Neural progenitor cell (in vitro differentiated cells): ENCODE results near the gene CCT2. TPM values are rescaled to one million over a fixed set of nuclear protein-coding genes. Genes with fewer than 3 reads are reported as not detected.

Experiments used
- DNase-seq: peaks from one replicate; pipeline ENCODE4 v3.0.0-alpha.2; 2016; ENCODE audit warnings: low spot score
- H2AFZ ChIP-seq: fragments of 200-600 bp; sonication (generic); replicated peaks from 2 replicates; pipeline ENCODE4 v1.6.1; 2016; ENCODE audit warnings: antibody characterized with exemption
- H3F3A ChIP-seq: fragments of 200-600 bp; sonication (generic); 2 replicates; pipeline ENCODE4 v1.6.1; 2016; ENCODE audit warnings: antibody characterized with exemption, low read depth
- H3K27ac ChIP-seq: fragments of 200-600 bp; sonication (generic); 2 replicates; pipeline ENCODE4 v1.5.1; 2016; ENCODE audit warnings: mild to moderate bottlenecking
- H3K27me3 ChIP-seq: fragments of 200-600 bp; sonication (generic); 2 replicates; pipeline ENCODE4 v1.6.1; 2016; ENCODE audit warnings: mild to moderate bottlenecking, moderate library complexity
- H3K36me3 ChIP-seq: fragments of 200-600 bp; sonication (generic); 2 replicates; pipeline ENCODE4 v1.5.1; 2016
- H3K4me1 ChIP-seq: fragments of 200-600 bp; sonication (generic); 2 replicates; pipeline ENCODE4 v1.6.1; 2016; ENCODE audit warnings: mixed run types
- H3K4me2 ChIP-seq: fragments of 200-600 bp; sonication (generic); 2 replicates; pipeline ENCODE4 v1.6.1; 2016
- H3K4me3 ChIP-seq: fragments of 200-600 bp; sonication (generic); 2 replicates; pipeline ENCODE4 v1.5.1; 2016
- H3K79me2 ChIP-seq: fragments of 200-600 bp; sonication (generic); 2 replicates; pipeline ENCODE4 v1.6.1; 2016; ENCODE audit warnings: low read depth
- H3K9ac ChIP-seq: fragments of 200-600 bp; sonication (generic); 2 replicates; pipeline ENCODE4 v1.6.1; 2016
- H3K9me3 ChIP-seq: fragments of 200-600 bp; sonication (generic); 2 replicates; pipeline ENCODE4 v1.5.1; 2016; ENCODE audit warnings: low read depth
- H4K20me1 ChIP-seq: fragments of 200-600 bp; sonication (generic); 2 replicates; pipeline ENCODE4 v1.6.1; 2016; ENCODE audit warnings: low read depth
- H3K27ac Mint-ChIP-seq: 3 replicates; pipeline ENCODE4 v1.8.0; 2021; ENCODE audit warnings: mixed read lengths
- H3K27me3 Mint-ChIP-seq: 2 replicates; pipeline ENCODE4 v1.8.0; 2022; ENCODE audit warnings: low read depth, mild to moderate bottlenecking, inconsistent platforms, moderate library complexity, mixed read lengths; ENCODE audit not compliant: insufficient read depth
- H3K36me3 Mint-ChIP-seq: 3 replicates; pipeline ENCODE4 v1.8.0; 2021; ENCODE audit warnings: mixed read lengths
- H3K4me1 Mint-ChIP-seq: 3 replicates; pipeline ENCODE4 v1.8.0; 2021; ENCODE audit warnings: mixed read lengths
- H3K4me3 Mint-ChIP-seq: 3 replicates; pipeline ENCODE4 v1.8.0; 2021; ENCODE audit warnings: mild to moderate bottlenecking, moderate library complexity, mixed read lengths
- H3K9me3 Mint-ChIP-seq: 3 replicates; pipeline ENCODE4 v1.8.0; 2020; ENCODE audit warnings: mixed read lengths
- CTCF ChIP-seq: fragments of 200-600 bp; sonication (generic); IDR thresholded peaks from 2 replicates; pipeline ENCODE4 v1.5.1; 2017; ENCODE audit warnings: antibody characterized with exemption, mild to moderate bottlenecking
- EZH2 ChIP-seq: fragments of 200-600 bp; sonication (generic); IDR thresholded peaks from 2 replicates; pipeline ENCODE4 v1.6.1; 2017; ENCODE audit warnings: antibody characterized with exemption, mild to moderate bottlenecking, moderate library complexity
- EZH2phosphoT487 ChIP-seq: fragments of 200-600 bp; sonication (generic); IDR thresholded peaks from 2 replicates; pipeline ENCODE4 v1.6.1; 2017; ENCODE audit warnings: antibody characterized with exemption
- total RNA-seq: library from RNA; depleted of rRNA; stranded (reverse); fragments of >200 nt; gene quantifications from 2 replicates; pipeline ENCODE4 v1.2.3, GENCODE V29; 2015; ENCODE audit warnings: low replicate concordance

CCT2 gene
- total RNA-seq, 1 donor from 2014 or later = 516 TPM

GRCh38 chr12:69550569-69551350 lies 34.5 kb upstream of the CCT2 start:
- H2AFZ ChIP-seq = no peak overlapping the region
- Mint-ChIP-seq H3K9me3 (peaks cover 3% of the 10 kb centered on the region), H3K4me3 (no peak overlapping the region), H3K36me3 (peaks cover 11% of the 10 kb centered on the region), H3K27me3 (no peaks in the 10 kb centered on the region), H3K4me1 (peaks cover 6% of the 10 kb centered on the region), H3K27ac (no peak overlapping the region)
- no peaks in the 10 kb centered on the region for H3F3A ChIP-seq
- no peaks in the 10 kb centered on the region for H3K36me3 ChIP-seq
- no peak overlapping the region for H3K4me3 ChIP-seq
- peaks cover 3% of the 10 kb centered on the region for H3K79me2 ChIP-seq
- H3K9me3 ChIP-seq = no peaks in the 10 kb centered on the region
- H3K27ac ChIP-seq = no peak overlapping the region
- H3K4me2 ChIP-seq = no peak overlapping the region
- H3K27me3 ChIP-seq = no peaks in the 10 kb centered on the region
- no peaks in the 10 kb centered on the region for H3K4me1 ChIP-seq
- DNase-seq = no peak
- no peaks in the 10 kb centered on the region for H4K20me1 ChIP-seq
- no peak for TF ChIP-seq EZH2phosphoT487
- no peak overlapping the region for H3K9ac ChIP-seq

GRCh38 chr12:69553628-69554248 lies 31.5 kb upstream of the CCT2 start:
- Histone ChIP-seq H2AFZ (no peak overlapping the region), H3K4me3 (no peak overlapping the region), H3K27ac (no peak overlapping the region), H3K4me2 (no peak overlapping the region), H3K9me3 (no peaks in the 10 kb centered on the region), H3K79me2 (peaks cover 28% of the 10 kb centered on the region), H3K36me3 (no peaks in the 10 kb centered on the region), H3K27me3 (no peaks in the 10 kb centered on the region), H3K4me1 (no peaks in the 10 kb centered on the region), H3K9ac (no peak overlapping the region), H4K20me1 (peaks cover 6% of the 10 kb centered on the region), H3F3A (no peaks in the 10 kb centered on the region)
- Mint-ChIP-seq H3K9me3 (no peaks in the 10 kb centered on the region), H3K4me1 (peaks cover 10% of the 10 kb centered on the region), H3K27me3 (no peaks in the 10 kb centered on the region), H3K27ac (no peak overlapping the region), H3K36me3 (peaks cover 4% of the 10 kb centered on the region), H3K4me3 (no peak overlapping the region)
- no peak for DNase-seq
- TF ChIP-seq EZH2 (no peak), CTCF (no peak), EZH2phosphoT487 (no peak)

GRCh38 chr12:69555461-69555860 lies 29.8 kb upstream of the CCT2 start:
- Mint-ChIP-seq H3K27ac (no peak overlapping the region), H3K4me1 (peaks cover 10% of the 10 kb centered on the region), H3K4me3 (no peak overlapping the region), H3K9me3 (no peaks in the 10 kb centered on the region), H3K36me3 (peaks cover 4% of the 10 kb centered on the region), H3K27me3 (no peaks in the 10 kb centered on the region)
- Histone ChIP-seq H3K9ac (no peak overlapping the region), H3K36me3 (no peaks in the 10 kb centered on the region), H3F3A (no peaks in the 10 kb centered on the region), H3K4me2 (no peak overlapping the region), H3K79me2 (peaks cover 45% of the 10 kb centered on the region), H3K4me3 (no peak overlapping the region), H3K27me3 (no peaks in the 10 kb centered on the region), H2AFZ (no peak overlapping the region), H3K27ac (no peak overlapping the region), H4K20me1 (peaks cover 10% of the 10 kb centered on the region), H3K4me1 (no peaks in the 10 kb centered on the region), H3K9me3 (no peaks in the 10 kb centered on the region)
- TF ChIP-seq EZH2phosphoT487 = no peak
- no peak for TF ChIP-seq EZH2
- TF ChIP-seq CTCF = no peak
- DNase-seq = no peak

GRCh38 chr12:69556383-69556782 lies 28.9 kb upstream of the CCT2 start:
- Histone ChIP-seq H3F3A (no peaks in the 10 kb centered on the region), H4K20me1 (peaks cover 12% of the 10 kb centered on the region), H3K4me2 (no peak overlapping the region), H3K27ac (no peak overlapping the region), H3K36me3 (no peaks in the 10 kb centered on the region), H3K27me3 (no peaks in the 10 kb centered on the region), H3K79me2 (peaks cover 52% of the 10 kb centered on the region), H3K9ac (no peak overlapping the region), H2AFZ (no peak overlapping the region), H3K9me3 (no peaks in the 10 kb centered on the region), H3K4me3 (no peak overlapping the region), H3K4me1 (no peaks in the 10 kb centered on the region)
- H3K4me3 Mint-ChIP-seq = no peak overlapping the region
- peaks cover 4% of the 10 kb centered on the region for H3K36me3 Mint-ChIP-seq
- no peaks in the 10 kb centered on the region for H3K9me3 Mint-ChIP-seq
- no peak overlapping the region for H3K27ac Mint-ChIP-seq
- DNase-seq = no peak
- H3K4me1 Mint-ChIP-seq = peaks cover 10% of the 10 kb centered on the region
- H3K27me3 Mint-ChIP-seq = no peaks in the 10 kb centered on the region
- TF ChIP-seq EZH2 (no peak), CTCF (no peak), EZH2phosphoT487 (no peak)
